GM19043 (cell line): ENCODE measurements around the gene NELL2.

Experiments
- ATAC-seq: cut with Tn5 transposase; IDR thresholded peaks from one replicate; pipeline ENCODE4 v1.9.1; 2021; ENCODE audit warnings: low read depth; ENCODE audit not compliant: unreplicated experiment

NELL2 gene

GRCh38 chr12:44500423-44500822 is 375.7 kb downstream of the NELL2 start:
- no peak for ATAC-seq

- ATAC-seq, result no peak
Measured at GRCh38 chr12:44497044-44497443, 379.1 kb downstream of the NELL2 start.

GRCh38 chr12:44490181-44490580 is 385.9 kb downstream of the NELL2 start:
- no peak for ATAC-seq

- no peak for ATAC-seq
Measured at GRCh38 chr12:44488180-44488579, 387.9 kb downstream of the NELL2 start.

GRCh38 chr12:44484862-44485261 is 391.3 kb downstream of the NELL2 start:
- ATAC-seq, result no peak

- no peak for ATAC-seq
Measured at GRCh38 chr12:44477331-44477980, 398.7 kb downstream of the NELL2 start.

GRCh38 chr12:44476683-44477082 is 399.4 kb downstream of the NELL2 start:
- no peak for ATAC-seq

GRCh38 chr12:44465139-44465538 is 411.0 kb downstream of the NELL2 start:
- no peak for ATAC-seq

GRCh38 chr12:44464180-44464579 is 411.9 kb downstream of the NELL2 start:
- ATAC-seq, result no peak

GRCh38 chr12:44462729-44463128 is 413.4 kb downstream of the NELL2 start:
- ATAC-seq, result no peak

- no peak for ATAC-seq
Measured at GRCh38 chr12:44460261-44460660, 415.9 kb downstream of the NELL2 start.

- ATAC-seq, result no peak
Measured at GRCh38 chr12:44459569-44459968, 416.5 kb downstream of the NELL2 start.
